ENCODE data around the gene TBC1D1.

Gene TBC1D1

GRCh38 chr4:38021751-38022150 lies 130.9 kb downstream of the TBC1D1 start:
- Mint-ChIP-seq H3K27me3 (ENCODE audit: low read depth) (no peaks in the 10 kb centered on the region), H3K4me3 (no peak overlapping the region), H3K4me1 (ENCODE audit: low read depth) (peaks cover 4% of the 10 kb centered on the region), H3K9me3 (no peaks in the 10 kb centered on the region), H3K27ac (no peak overlapping the region), H3K36me3 (ENCODE audit: low read depth) (peaks cover 31% of the 10 kb centered on the region)
- no peak for DNase-seq (ENCODE audit: low spot score)

GRCh38 chr4:38023347-38024205 lies 132.7 kb downstream of the TBC1D1 start:
- Mint-ChIP-seq H3K27me3 (ENCODE audit: low read depth) (no peaks in the 10 kb centered on the region), H3K9me3 (no peaks in the 10 kb centered on the region), H3K27ac (no peak overlapping the region), H3K36me3 (ENCODE audit: low read depth) (peaks cover 33% of the 10 kb centered on the region), H3K4me3 (no peak overlapping the region), H3K4me1 (ENCODE audit: low read depth) (peaks cover 4% of the 10 kb centered on the region)
- no peak for DNase-seq (ENCODE audit: low spot score)

GRCh38 chr4:38024206-38024509 lies 133.3 kb downstream of the TBC1D1 start:
- no peak overlapping the region for H3K4me3 Mint-ChIP-seq
- no peak for DNase-seq (ENCODE audit: low spot score)
- no peaks in the 10 kb centered on the region for H3K27me3 Mint-ChIP-seq (ENCODE audit: low read depth)
- H3K27ac Mint-ChIP-seq: no peak overlapping the region
- H3K36me3 Mint-ChIP-seq (ENCODE audit: low read depth): peaks cover 35% of the 10 kb centered on the region
- H3K4me1 Mint-ChIP-seq (ENCODE audit: low read depth): peaks cover 4% of the 10 kb centered on the region
- H3K9me3 Mint-ChIP-seq: no peaks in the 10 kb centered on the region

GRCh38 chr4:38025665-38026064 lies 134.8 kb downstream of the TBC1D1 start:
- Mint-ChIP-seq H3K36me3 (ENCODE audit: low read depth) (peaks cover 42% of the 10 kb centered on the region), H3K27ac (no peak overlapping the region), H3K9me3 (no peaks in the 10 kb centered on the region), H3K4me3 (no peak overlapping the region), H3K4me1 (ENCODE audit: low read depth) (peaks cover 4% of the 10 kb centered on the region), H3K27me3 (ENCODE audit: low read depth) (no peaks in the 10 kb centered on the region)
- DNase-seq (ENCODE audit: low spot score): no peak

- Mint-ChIP-seq H3K27me3 (ENCODE audit: low read depth) (no peaks in the 10 kb centered on the region), H3K36me3 (ENCODE audit: low read depth) (peaks cover 36% of the 10 kb centered on the region), H3K27ac (no peak overlapping the region), H3K4me3 (no peak overlapping the region), H3K4me1 (ENCODE audit: low read depth) (peaks cover 4% of the 10 kb centered on the region), H3K9me3 (no peaks in the 10 kb centered on the region)
- DNase-seq (ENCODE audit: low spot score): no peak
These were observed 135.4 kb downstream of the TBC1D1 start for GRCh38 chr4:38026158-38026740.

- H3K9me3 Mint-ChIP-seq: no peaks in the 10 kb centered on the region
- no peak overlapping the region for H3K4me3 Mint-ChIP-seq
- no peaks in the 10 kb centered on the region for H3K27me3 Mint-ChIP-seq (ENCODE audit: low read depth)
- H3K27ac Mint-ChIP-seq: no peak overlapping the region
- DNase-seq (ENCODE audit: low spot score): no peak
- no peaks in the 10 kb centered on the region for H3K4me1 Mint-ChIP-seq (ENCODE audit: low read depth)
- H3K36me3 Mint-ChIP-seq (ENCODE audit: low read depth): peaks cover 16% of the 10 kb centered on the region
These were observed 139.1 kb downstream of the TBC1D1 start for GRCh38 chr4:38030023-38030422.

GRCh38 chr4:38034986-38035882 lies 144.3 kb downstream of the TBC1D1 start:
- H3K4me1 Mint-ChIP-seq (ENCODE audit: low read depth): no peaks in the 10 kb centered on the region
- H3K9me3 Mint-ChIP-seq: no peaks in the 10 kb centered on the region
- H3K27ac Mint-ChIP-seq: no peak overlapping the region
- H3K36me3 Mint-ChIP-seq (ENCODE audit: low read depth): peaks cover 21% of the 10 kb centered on the region
- no peak for DNase-seq (ENCODE audit: low spot score)
- H3K27me3 Mint-ChIP-seq (ENCODE audit: low read depth): no peaks in the 10 kb centered on the region
- H3K4me3 Mint-ChIP-seq: no peak overlapping the region

GRCh38 chr4:38036548-38036947 lies 145.7 kb downstream of the TBC1D1 start:
- Mint-ChIP-seq H3K4me1 (ENCODE audit: low read depth) (no peaks in the 10 kb centered on the region), H3K27me3 (ENCODE audit: low read depth) (no peaks in the 10 kb centered on the region), H3K27ac (no peak overlapping the region), H3K36me3 (ENCODE audit: low read depth) (peaks cover 24% of the 10 kb centered on the region), H3K4me3 (no peak overlapping the region), H3K9me3 (no peaks in the 10 kb centered on the region)
- DNase-seq (ENCODE audit: low spot score): no peak

- no peaks in the 10 kb centered on the region for H3K27me3 Mint-ChIP-seq (ENCODE audit: low read depth)
- no peak overlapping the region for H3K27ac Mint-ChIP-seq
- no peak for DNase-seq (ENCODE audit: low spot score)
- H3K9me3 Mint-ChIP-seq: no peaks in the 10 kb centered on the region
- no peaks in the 10 kb centered on the region for H3K4me1 Mint-ChIP-seq (ENCODE audit: low read depth)
- peaks cover 27% of the 10 kb centered on the region for H3K36me3 Mint-ChIP-seq (ENCODE audit: low read depth)
- no peak overlapping the region for H3K4me3 Mint-ChIP-seq
These were observed 146.7 kb downstream of the TBC1D1 start for GRCh38 chr4:38037612-38038011.

GRCh38 chr4:38040619-38041018 lies 149.7 kb downstream of the TBC1D1 start:
- no peak overlapping the region for H3K27ac Mint-ChIP-seq
- no peaks in the 10 kb centered on the region for H3K9me3 Mint-ChIP-seq
- no peaks in the 10 kb centered on the region for H3K4me1 Mint-ChIP-seq (ENCODE audit: low read depth)
- peaks cover 38% of the 10 kb centered on the region for H3K36me3 Mint-ChIP-seq (ENCODE audit: low read depth)
- no peak overlapping the region for H3K4me3 Mint-ChIP-seq
- DNase-seq (ENCODE audit: low spot score): no peak
- no peaks in the 10 kb centered on the region for H3K27me3 Mint-ChIP-seq (ENCODE audit: low read depth)

- no peak overlapping the region for H3K27ac Mint-ChIP-seq
- no peak overlapping the region for H3K4me3 Mint-ChIP-seq
- H3K36me3 Mint-ChIP-seq (ENCODE audit: low read depth): peaks cover 37% of the 10 kb centered on the region
- no peaks in the 10 kb centered on the region for H3K4me1 Mint-ChIP-seq (ENCODE audit: low read depth)
- H3K9me3 Mint-ChIP-seq: no peaks in the 10 kb centered on the region
- H3K27me3 Mint-ChIP-seq (ENCODE audit: low read depth): no peaks in the 10 kb centered on the region
- DNase-seq (ENCODE audit: low spot score): no peak
These were observed 153.2 kb downstream of the TBC1D1 start for GRCh38 chr4:38044060-38044459.

- no peaks in the 10 kb centered on the region for H3K4me1 Mint-ChIP-seq (ENCODE audit: low read depth)
- peaks cover 37% of the 10 kb centered on the region for H3K36me3 Mint-ChIP-seq (ENCODE audit: low read depth)
- H3K4me3 Mint-ChIP-seq: no peak overlapping the region
- no peak overlapping the region for H3K27ac Mint-ChIP-seq
- DNase-seq (ENCODE audit: low spot score): no peak
- no peaks in the 10 kb centered on the region for H3K9me3 Mint-ChIP-seq
- no peaks in the 10 kb centered on the region for H3K27me3 Mint-ChIP-seq (ENCODE audit: low read depth)
These were observed 154.6 kb downstream of the TBC1D1 start for GRCh38 chr4:38045289-38045988.

- Mint-ChIP-seq H3K36me3 (ENCODE audit: low read depth) (peaks cover 36% of the 10 kb centered on the region), H3K4me3 (no peak overlapping the region), H3K27ac (no peak overlapping the region), H3K27me3 (ENCODE audit: low read depth) (no peaks in the 10 kb centered on the region), H3K9me3 (no peaks in the 10 kb centered on the region), H3K4me1 (ENCODE audit: low read depth) (no peaks in the 10 kb centered on the region)
- DNase-seq (ENCODE audit: low spot score): no peak
These were observed 156.0 kb downstream of the TBC1D1 start for GRCh38 chr4:38046727-38047489.

Data from T-helper 2 cell treated with Interferon-gamma antibody and Interleukin-4, amounts not matched to agents 5 μg/mL and 100 μg/mL, for 36 hours (primary cell).